HEK293 (cell line): ENCODE results near the gene CSTF1.

Experiments used
- YY1 ChIP-seq: fragments of 450-650 bp; formaldehyde crosslinking; IDR thresholded peaks from 2 replicates; pipeline ENCODE4 v1.5.1; 2018; ENCODE audit warnings: missing biosample characterization, missing genetic modification characterization
- ZNF121 ChIP-seq: fragments of 450-650 bp; formaldehyde crosslinking; IDR thresholded peaks from 2 replicates; pipeline ENCODE4 v1.5.1; 2016; ENCODE audit warnings: missing biosample characterization, missing genetic modification characterization
- ZNF274 ChIP-seq, 2 experiments: fragments of 200-500 bp in 1 of 2; fragments of 450-650 bp in 1 of 2; sonication (Bioruptor generic) in 1 of 2; formaldehyde crosslinking in 1 of 2; IDR thresholded peaks; 2 replicates each; pipeline versions ENCODE4 v1.5.1 to v1.6.1; 2014 to 2016; ENCODE audit warnings: borderline replicate concordance in 1 of 2, inconsistent platforms in 1 of 2, low read length in 1 of 2, missing biosample characterization in 1 of 2, missing genetic modification characterization in 1 of 2
- ZNF792 ChIP-seq: fragments of 450-650 bp; formaldehyde crosslinking; IDR thresholded peaks from 2 replicates; pipeline ENCODE4 v1.5.1; 2016; ENCODE audit warnings: missing biosample characterization, missing genetic modification characterization
- TF ChIP-seq, protein P1 (sequence below): fragments of 450-650 bp; formaldehyde crosslinking; IDR thresholded peaks from 2 replicates; pipeline ENCODE4 v1.5.1; 2016; ENCODE audit warnings: missing biosample characterization, missing genetic modification characterization
- TF ChIP-seq, protein P2 (sequence below): fragments of 450-650 bp; formaldehyde crosslinking; IDR thresholded peaks from 2 replicates; pipeline ENCODE4 v1.5.1; 2016; ENCODE audit warnings: missing biosample characterization, missing genetic modification characterization, borderline replicate concordance

DNA sequence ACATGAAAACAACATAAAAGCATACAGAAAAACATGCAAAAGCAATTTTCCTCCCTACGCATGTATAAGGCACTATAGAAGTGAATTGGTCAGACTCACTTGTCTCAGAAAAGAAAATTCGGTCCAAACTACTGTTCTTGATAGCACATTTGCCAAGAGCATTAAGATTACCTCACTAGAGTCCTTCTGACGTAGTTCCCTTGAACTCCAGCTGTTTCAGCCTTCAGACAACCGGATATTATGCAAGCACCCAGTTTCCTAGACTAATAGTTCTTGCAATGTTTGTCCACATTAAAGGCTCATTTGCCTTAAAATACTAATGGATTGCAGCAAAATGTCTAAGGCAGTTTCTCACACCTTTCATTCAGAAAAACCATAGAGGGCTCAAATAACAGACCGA is 17.1 kb downstream of the CSTF1 start:
- TF ChIP-seq, protein P1, sequence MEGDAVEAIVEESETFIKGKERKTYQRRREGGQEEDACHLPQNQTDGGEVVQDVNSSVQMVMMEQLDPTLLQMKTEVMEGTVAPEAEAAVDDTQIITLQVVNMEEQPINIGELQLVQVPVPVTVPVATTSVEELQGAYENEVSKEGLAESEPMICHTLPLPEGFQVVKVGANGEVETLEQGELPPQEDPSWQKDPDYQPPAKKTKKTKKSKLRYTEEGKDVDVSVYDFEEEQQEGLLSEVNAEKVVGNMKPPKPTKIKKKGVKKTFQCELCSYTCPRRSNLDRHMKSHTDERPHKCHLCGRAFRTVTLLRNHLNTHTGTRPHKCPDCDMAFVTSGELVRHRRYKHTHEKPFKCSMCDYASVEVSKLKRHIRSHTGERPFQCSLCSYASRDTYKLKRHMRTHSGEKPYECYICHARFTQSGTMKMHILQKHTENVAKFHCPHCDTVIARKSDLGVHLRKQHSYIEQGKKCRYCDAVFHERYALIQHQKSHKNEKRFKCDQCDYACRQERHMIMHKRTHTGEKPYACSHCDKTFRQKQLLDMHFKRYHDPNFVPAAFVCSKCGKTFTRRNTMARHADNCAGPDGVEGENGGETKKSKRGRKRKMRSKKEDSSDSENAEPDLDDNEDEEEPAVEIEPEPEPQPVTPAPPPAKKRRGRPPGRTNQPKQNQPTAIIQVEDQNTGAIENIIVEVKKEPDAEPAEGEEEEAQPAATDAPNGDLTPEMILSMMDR (tag by site-specific recombination), result no peak
- TF ChIP-seq YY1 (tag by site-specific recombination) (no peak), ZNF274 (IDR thresholded peaks at IDR 0.05; ENCODE audit: low read length) (no peak), ZNF274 (tag by site-specific recombination; IDR thresholded peaks at IDR 0.05; ENCODE audit: borderline replicate concordance) (no peak), ZNF792 (tag by site-specific recombination) (no peak), ZNF121 (tag by site-specific recombination) (no peak)
- TF ChIP-seq, protein P2, sequence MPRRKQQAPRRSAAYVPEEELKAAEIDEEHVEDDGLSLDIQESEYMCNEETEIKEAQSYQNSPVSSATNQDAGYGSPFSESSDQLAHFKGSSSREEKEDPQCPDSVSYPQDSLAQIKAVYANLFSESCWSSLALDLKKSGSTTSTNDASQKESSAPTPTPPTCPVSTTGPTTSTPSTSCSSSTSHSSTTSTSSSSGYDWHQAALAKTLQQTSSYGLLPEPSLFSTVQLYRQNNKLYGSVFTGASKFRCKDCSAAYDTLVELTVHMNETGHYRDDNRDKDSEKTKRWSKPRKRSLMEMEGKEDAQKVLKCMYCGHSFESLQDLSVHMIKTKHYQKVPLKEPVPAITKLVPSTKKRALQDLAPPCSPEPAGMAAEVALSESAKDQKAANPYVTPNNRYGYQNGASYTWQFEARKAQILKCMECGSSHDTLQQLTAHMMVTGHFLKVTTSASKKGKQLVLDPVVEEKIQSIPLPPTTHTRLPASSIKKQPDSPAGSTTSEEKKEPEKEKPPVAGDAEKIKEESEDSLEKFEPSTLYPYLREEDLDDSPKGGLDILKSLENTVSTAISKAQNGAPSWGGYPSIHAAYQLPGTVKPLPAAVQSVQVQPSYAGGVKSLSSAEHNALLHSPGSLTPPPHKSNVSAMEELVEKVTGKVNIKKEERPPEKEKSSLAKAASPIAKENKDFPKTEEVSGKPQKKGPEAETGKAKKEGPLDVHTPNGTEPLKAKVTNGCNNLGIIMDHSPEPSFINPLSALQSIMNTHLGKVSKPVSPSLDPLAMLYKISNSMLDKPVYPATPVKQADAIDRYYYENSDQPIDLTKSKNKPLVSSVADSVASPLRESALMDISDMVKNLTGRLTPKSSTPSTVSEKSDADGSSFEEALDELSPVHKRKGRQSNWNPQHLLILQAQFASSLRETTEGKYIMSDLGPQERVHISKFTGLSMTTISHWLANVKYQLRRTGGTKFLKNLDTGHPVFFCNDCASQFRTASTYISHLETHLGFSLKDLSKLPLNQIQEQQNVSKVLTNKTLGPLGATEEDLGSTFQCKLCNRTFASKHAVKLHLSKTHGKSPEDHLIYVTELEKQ (tag by site-specific recombination), result no peak
